Dendritic cell treated with granulocyte-macrophage colony-stimulating factor and Interleukin-4, amounts not matched to agents 40 ng/mL and 50 ng/mL, for 4 days (primary cell): ENCODE data around the gene IL12RB1.
"Not testable (repeated sequence)": the region's sequence is repeated elsewhere in the genome, so short reads cannot be mapped to it uniquely, and the experiment has no call there.

Experiments
- H3K27ac Mint-ChIP-seq: one replicate; pipeline ENCODE4 v1.8.0; 2022; ENCODE audit warnings: mild to moderate bottlenecking, mixed read lengths
- H3K27me3 Mint-ChIP-seq: one replicate; pipeline ENCODE4 v1.8.0; 2022; ENCODE audit warnings: mild to moderate bottlenecking, mixed read lengths
- H3K36me3 Mint-ChIP-seq: one replicate; pipeline ENCODE4 v1.8.0; 2022; ENCODE audit warnings: low read depth, mixed read lengths
- H3K4me1 Mint-ChIP-seq: one replicate; pipeline ENCODE4 v1.8.0; 2022; ENCODE audit warnings: low read depth, mixed read lengths
- H3K4me3 Mint-ChIP-seq: one replicate; pipeline ENCODE4 v1.8.0; 2022; ENCODE audit warnings: mild to moderate bottlenecking, moderate library complexity, mixed read lengths
- H3K9me3 Mint-ChIP-seq: one replicate; pipeline ENCODE4 v1.8.0; 2022; ENCODE audit warnings: mixed read lengths
- intact Hi-C: fragments of 100-400 bp; cut with micrococcal nuclease; formaldehyde crosslinking; loops from one replicate; pipeline ENCODE4 v1.15.0; 2022

IL12RB1 gene

DNA sequence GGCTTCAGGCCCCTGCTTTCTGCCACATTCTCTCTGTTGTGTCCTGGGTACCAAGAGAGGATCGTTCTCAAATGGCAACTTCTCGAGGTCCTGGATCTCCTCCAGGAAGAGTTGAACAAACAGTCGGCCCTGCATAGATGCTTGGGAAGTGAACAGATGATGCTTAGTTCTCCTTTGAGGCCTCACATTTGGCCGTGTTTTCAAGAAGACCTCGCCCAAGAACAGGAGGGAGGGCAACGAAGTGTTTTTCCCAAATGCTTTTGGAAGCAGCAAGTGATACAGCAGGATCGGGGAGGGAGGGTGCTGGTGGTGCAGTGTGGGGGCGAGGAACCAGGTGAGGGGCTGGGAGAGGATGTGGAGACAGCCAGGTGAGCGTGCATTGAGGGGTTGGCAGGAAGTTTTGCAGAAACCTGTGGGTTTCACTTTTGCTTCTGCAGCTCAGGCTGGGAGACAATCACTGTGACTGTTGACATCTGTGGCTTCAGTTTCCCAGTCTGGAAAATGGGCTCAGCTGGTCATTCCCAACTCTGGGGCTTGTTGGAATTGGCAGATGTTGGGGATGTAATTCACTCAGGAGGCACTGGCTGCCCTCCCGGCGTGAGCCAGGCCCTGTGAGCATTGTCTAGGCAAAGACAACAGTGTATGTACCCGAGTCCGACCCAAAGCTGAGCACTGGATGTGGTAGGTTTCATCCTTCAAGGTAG is 32.4 kb upstream of the IL12RB1 start:
- no peaks in the 10 kb centered on the region for H3K27me3 Mint-ChIP-seq
- peaks cover 68% of the 10 kb centered on the region for H3K36me3 Mint-ChIP-seq
- peak overlapping the region; percentile 60 for H3K27ac Mint-ChIP-seq
- no peaks in the 10 kb centered on the region for H3K9me3 Mint-ChIP-seq
- intact Hi-C loops = loop anchor here (5.0 kb wide), 1 partner anchor 33 kb away; the partner anchor contains the start of gene PIK3R2
- peak overlapping the region; percentile 83 for H3K4me3 Mint-ChIP-seq
- H3K4me1 Mint-ChIP-seq = peaks cover 67% of the 10 kb centered on the region

DNA sequence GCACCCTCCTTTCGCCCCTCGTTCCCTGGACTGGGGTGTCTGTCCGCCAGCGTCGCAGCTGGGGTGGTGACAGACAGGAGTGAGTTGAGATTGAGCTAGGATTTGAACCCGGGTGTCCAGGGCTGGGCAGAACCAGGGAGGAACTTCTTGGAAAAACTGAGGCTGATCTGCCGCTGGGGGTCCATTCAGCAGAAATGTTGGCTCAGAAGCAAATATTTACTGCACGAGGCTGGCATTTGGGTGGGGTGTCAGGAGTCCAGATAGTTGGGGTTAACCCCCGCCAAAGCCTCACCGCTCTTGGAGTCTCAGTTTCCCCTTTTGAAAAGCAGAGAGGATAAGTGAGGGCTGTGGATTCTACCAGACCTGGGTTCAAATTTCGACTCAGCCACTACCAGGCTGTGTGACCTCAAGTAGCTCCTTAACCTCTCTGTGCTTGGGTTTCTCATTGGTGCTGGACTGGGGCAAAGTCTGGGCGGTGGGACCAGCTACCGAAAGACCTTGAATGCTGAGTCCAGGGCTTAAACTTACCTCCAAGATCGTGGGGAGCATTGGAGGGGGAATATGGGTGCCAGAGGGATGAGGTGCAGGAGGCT is 31.8 kb upstream of the IL12RB1 start:
- Mint-ChIP-seq H3K4me1 (peaks cover 65% of the 10 kb centered on the region), H3K27me3 (no peaks in the 10 kb centered on the region), H3K9me3 (no peaks in the 10 kb centered on the region), H3K36me3 (peaks cover 68% of the 10 kb centered on the region), H3K4me3 (peak overlapping the region; percentile 83), H3K27ac (peak overlapping the region; percentile 76)
- intact Hi-C loops = loop anchor here (5.0 kb wide), 1 partner anchor 34 kb away; the partner anchor contains the start of gene PIK3R2

DNA sequence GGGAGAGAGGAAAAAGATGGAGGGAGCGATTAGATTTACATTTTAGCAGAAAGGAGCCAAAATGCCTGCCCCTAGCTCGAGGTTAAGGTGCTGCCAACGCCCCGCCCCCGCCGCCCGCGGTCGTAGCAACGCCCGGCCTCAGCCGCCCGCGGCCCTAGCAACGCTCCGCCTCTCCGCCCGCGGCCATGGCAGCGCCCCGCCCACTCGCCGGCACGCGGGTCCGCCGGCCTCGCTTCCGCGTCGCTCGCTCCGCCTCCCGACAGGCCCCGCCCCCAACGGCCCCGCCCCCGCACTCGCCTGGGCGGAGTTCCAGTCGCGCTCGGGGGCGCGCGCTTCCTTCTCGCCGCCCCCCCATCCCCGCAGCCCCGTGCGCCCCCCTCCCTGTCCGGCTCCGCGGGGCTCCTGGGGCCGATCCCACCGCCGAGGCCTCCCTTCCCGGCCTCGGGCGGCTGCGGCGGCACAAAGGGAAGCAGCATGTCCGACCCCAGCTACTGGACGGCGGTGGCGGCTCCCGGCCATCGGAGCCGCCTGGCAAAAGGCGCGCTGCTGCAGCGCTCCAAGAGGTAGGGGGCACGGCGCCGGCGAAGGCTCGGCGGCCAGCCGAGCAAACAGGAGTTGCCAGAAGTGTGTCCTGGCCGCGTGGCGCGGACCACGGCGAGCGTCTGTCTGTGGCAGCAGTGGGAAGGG is 31.1 kb upstream of the IL12RB1 start:
- Mint-ChIP-seq H3K27ac (peak overlapping the region; percentile 76), H3K36me3 (peaks cover 68% of the 10 kb centered on the region), H3K9me3 (no peaks in the 10 kb centered on the region), H3K4me1 (peaks cover 65% of the 10 kb centered on the region), H3K27me3 (no peaks in the 10 kb centered on the region), H3K4me3 (peak overlapping the region; percentile 83)
- intact Hi-C loops = loop anchor here (5.0 kb wide), 1 partner anchor 34 kb away; the partner anchor contains the start of gene PIK3R2

DNA sequence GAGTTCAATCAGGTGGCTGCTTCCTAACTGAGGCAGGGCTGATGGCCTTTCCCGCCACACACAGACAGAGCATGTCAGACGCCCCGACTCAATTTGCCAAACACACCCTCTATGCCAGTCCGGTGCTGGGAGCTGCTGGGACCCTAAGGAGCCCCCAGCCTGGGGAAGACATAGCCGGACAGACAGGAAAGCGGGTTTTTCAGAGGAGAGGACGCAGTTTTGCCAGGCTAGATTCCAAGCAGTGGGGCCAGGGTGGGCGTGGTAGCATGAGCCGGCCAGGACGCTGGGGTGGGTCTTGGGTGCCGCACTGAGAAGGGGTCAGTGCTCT is 30.6 kb upstream of the IL12RB1 start:
- peak overlapping the region; percentile 69 for H3K4me3 Mint-ChIP-seq
- H3K27ac Mint-ChIP-seq = peak overlapping the region; percentile 76
- intact Hi-C loops = loop anchor here (5.0 kb wide), 1 partner anchor 35 kb away; the partner anchor contains the start of gene PIK3R2

DNA sequence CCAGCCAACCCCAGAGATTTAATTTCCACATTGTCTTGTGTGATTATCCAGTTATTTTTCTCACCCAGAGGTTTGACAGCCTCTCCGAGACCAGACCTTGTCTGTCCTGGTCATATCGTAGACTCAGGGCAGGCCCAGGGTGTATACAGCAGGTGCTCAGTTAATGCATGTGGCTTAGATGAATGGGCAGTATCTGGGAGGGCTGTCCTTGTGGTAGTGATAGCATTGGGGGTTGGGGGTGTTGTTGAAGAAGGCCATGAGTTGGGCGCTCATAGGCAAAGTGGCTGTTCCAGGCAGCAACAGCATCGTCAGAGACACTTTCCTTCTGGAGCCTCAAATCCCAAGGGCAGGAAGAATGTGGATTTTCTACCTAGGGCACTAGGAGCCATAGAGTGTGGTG is 27.7 kb upstream of the IL12RB1 start:
- Mint-ChIP-seq H3K4me1 (peaks cover 72% of the 10 kb centered on the region), H3K27ac (no peak overlapping the region), H3K9me3 (no peaks in the 10 kb centered on the region), H3K36me3 (peaks cover 55% of the 10 kb centered on the region), H3K4me3 (no peak overlapping the region), H3K27me3 (no peaks in the 10 kb centered on the region)
- intact Hi-C loops = loop anchor here (5.0 kb wide), 1 partner anchor 53 kb away; no protein-coding TSS in a partner anchor

More for the DNA sequence above, 30.6 kb upstream of the IL12RB1 start:
- Mint-ChIP-seq H3K9me3 (no peaks in the 10 kb centered on the region), H3K36me3 (peaks cover 63% of the 10 kb centered on the region), H3K27me3 (no peaks in the 10 kb centered on the region), H3K4me1 (peaks cover 65% of the 10 kb centered on the region)

DNA sequence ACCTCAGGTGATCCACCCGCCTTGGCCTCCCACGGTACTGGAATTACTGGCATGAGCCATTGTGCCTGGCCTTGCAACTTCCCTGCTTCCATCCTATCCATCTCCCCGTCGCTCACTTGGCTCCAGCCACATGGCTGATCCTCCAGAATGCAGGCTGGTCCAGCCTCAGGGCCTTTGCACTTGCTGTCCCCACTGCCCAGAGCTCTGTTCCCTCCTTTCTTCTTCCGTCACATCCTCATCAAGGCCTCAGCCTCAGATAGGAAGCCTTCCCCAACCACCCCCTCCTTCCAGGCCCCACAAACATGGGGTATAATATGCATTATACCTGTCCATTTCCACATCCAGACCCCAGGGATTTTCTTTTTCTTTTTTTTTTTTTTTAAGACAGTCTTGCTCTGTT is 27.1 kb upstream of the IL12RB1 start:
- no peak overlapping the region for H3K27ac Mint-ChIP-seq
- intact Hi-C loops = loop anchor here (5.0 kb wide), 1 partner anchor 53 kb away; no protein-coding TSS in a partner anchor
- peaks cover 49% of the 10 kb centered on the region for H3K36me3 Mint-ChIP-seq
- peaks cover 72% of the 10 kb centered on the region for H3K4me1 Mint-ChIP-seq
- H3K9me3 Mint-ChIP-seq = no peaks in the 10 kb centered on the region
- H3K27me3 Mint-ChIP-seq = no peaks in the 10 kb centered on the region
- no peak overlapping the region for H3K4me3 Mint-ChIP-seq

DNA sequence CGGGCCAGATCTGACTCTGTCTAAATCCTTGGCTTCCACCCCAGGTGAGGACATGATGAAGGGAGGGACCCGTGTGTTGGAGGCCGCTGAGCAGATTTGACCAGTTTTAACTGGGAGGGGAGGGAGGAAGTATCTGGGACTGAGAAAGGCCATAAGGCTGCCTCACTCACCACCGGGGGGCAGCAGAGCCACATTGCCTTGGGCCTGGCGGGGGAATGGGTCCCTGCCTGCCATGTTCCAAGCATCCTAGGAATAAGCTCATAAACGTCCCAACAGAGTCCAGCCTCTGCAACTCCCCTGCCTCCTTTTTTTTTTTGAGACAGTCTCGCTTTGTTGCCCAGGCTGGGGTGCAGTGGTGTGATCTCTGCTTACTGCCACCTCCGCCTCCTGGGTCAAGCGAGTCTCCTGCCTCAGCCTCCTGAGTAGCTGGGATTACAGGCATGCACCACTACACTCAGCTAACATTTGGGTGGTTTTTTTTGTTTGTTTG is 26.3 kb upstream of the IL12RB1 start:
- Mint-ChIP-seq H3K27ac (no peak overlapping the region), H3K4me1 (peaks cover 72% of the 10 kb centered on the region), H3K36me3 (peaks cover 49% of the 10 kb centered on the region), H3K9me3 (no peaks in the 10 kb centered on the region), H3K4me3 (no peak overlapping the region), H3K27me3 (no peaks in the 10 kb centered on the region)
- intact Hi-C loops = loop anchor here (5.0 kb wide), 1 partner anchor 54 kb away; no protein-coding TSS in a partner anchor

DNA sequence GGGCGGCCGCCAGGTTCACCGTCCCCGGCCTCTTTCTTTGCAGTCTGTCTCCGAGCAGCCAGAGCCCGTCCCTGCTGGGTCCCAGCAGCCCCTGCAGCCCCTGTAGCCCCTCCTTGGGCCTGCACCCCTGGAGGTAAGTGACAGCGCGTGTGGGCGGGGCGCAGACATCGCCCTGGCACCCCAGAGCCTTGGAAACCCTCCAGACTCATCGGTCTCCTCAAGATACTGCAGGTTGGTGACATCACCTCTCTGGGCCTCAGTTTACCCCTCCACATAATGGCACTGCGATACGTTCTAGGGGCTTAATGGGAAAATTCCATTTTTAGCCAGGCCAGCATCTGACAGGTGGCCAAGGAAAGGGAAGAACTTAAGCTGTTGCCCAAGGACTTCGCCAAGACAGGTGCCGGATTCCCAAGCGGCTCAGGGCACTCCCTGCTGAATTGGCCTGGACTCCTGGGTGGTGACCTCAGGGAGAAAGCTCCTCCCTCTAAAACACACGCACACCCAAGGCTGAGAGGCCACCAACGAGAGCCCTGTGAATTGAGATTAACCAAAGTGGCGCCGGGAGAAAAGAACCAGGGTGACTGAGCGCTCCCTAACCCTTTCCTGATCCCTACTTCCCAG is 24.0 kb upstream of the IL12RB1 start:
- Mint-ChIP-seq H3K36me3 (peaks cover 46% of the 10 kb centered on the region), H3K9me3 (no peaks in the 10 kb centered on the region), H3K4me1 (peaks cover 70% of the 10 kb centered on the region), H3K27ac (peak overlapping the region; percentile 71), H3K27me3 (no peaks in the 10 kb centered on the region), H3K4me3 (peak overlapping the region; percentile 74)
- intact Hi-C loops = loop anchor here (5.0 kb wide), 1 partner anchor 57 kb away; no protein-coding TSS in a partner anchor

DNA sequence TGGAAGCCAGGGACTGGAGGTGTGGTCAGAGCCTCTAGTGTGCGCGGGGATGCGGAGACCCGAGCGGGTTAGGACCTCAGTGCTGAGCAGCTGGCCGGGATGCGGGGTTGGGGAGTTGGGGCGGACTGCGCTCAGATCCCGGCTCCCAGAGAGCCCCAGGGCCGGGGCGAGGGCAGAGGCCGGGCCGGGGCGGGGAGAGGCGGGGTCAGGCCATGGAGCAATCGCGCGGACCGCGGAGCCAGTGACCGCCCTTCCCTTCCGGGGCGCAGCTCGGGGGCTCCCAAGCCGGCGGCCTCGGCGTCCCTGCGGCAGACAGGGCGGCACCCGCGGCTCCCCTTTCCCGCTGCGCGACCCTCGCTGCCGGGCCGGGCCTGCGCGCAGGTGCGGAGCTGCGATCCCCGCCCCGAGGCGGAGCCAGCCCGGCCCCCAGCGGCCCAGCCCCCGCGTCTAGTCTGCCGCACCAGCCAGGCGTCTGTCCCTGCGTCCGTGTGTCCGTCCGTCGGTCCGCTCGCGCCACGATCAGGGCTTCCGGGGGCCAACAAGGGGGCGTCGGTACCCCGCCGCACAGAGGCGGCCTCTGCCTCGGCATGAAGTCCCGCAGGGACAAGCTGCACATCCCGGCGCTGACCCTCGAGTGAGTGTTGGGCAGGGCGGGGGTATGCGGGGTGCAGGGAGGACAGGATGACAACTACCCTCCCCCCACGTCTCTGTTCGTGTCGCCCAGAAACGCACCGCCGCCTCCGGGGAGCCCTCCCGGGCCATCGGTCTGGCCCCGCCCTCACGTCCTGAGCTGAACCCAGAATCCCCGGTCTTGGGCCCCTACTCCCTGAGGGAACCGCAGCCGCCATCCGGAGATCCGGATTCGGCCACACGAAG is 23.2 kb upstream of the IL12RB1 start:
- peak overlapping the region; percentile 71 for H3K27ac Mint-ChIP-seq

DNA sequence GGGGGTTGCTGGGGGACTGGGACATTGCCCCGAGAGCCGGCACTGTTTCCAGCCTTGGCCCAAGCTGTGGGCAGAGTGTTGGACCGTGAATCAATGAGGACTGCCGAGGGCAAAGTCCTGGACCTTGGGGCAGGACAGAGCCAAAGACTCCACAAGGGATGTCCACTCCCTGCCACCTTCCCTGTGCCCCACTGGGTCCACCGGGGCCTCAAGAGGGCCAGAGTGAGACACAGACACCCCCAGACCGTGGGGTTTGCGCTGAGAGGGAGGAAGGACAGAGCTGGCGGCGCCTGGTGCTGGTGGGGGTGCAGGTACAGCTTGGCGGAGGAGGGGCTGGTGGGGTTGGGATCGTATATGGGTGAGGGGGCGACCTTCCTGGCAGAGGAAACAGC is 22.6 kb upstream of the IL12RB1 start:
- no peaks in the 10 kb centered on the region for H3K9me3 Mint-ChIP-seq
- H3K27me3 Mint-ChIP-seq = no peaks in the 10 kb centered on the region
- intact Hi-C loops = no loop called here
- H3K36me3 Mint-ChIP-seq = peaks cover 32% of the 10 kb centered on the region
- peak overlapping the region; percentile 71 for H3K27ac Mint-ChIP-seq
- peak overlapping the region; percentile 74 for H3K4me3 Mint-ChIP-seq
- H3K4me1 Mint-ChIP-seq = peaks cover 64% of the 10 kb centered on the region

More for the DNA sequence above, 23.2 kb upstream of the IL12RB1 start:
- peaks cover 63% of the 10 kb centered on the region for H3K4me1 Mint-ChIP-seq
- peaks cover 39% of the 10 kb centered on the region for H3K36me3 Mint-ChIP-seq
- H3K4me3 Mint-ChIP-seq = peak overlapping the region; percentile 74
- no peaks in the 10 kb centered on the region for H3K9me3 Mint-ChIP-seq
- H3K27me3 Mint-ChIP-seq = no peaks in the 10 kb centered on the region
- intact Hi-C loops = loop anchor here (5.0 kb wide), 1 partner anchor 57 kb away; no protein-coding TSS in a partner anchor

DNA sequence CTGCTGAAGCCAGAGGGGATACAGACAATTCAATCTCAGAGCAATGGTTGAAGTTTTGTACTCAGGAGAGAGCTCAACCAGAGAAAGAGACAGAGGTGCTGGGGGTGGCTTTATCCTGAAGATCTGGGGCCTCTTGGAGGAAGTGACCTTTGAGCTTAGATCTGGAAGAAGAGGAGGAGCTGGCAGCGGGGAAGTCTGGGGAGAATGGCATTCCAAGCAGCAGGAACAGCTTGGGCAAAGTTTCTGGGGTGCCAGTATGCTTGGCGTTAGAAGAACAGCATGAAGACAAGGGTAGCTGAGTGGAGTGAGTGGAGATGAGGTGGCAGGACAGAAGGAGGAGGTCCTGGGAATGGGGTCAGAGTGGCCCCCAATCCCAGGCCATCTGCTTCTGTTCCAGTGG is 22.2 kb upstream of the IL12RB1 start:
- Mint-ChIP-seq H3K9me3 (no peaks in the 10 kb centered on the region), H3K36me3 (peaks cover 28% of the 10 kb centered on the region), H3K4me3 (peak overlapping the region; percentile 74), H3K27me3 (no peaks in the 10 kb centered on the region), H3K4me1 (peaks cover 63% of the 10 kb centered on the region), H3K27ac (peak overlapping the region; percentile 71)
- intact Hi-C loops = no loop called here

DNA sequence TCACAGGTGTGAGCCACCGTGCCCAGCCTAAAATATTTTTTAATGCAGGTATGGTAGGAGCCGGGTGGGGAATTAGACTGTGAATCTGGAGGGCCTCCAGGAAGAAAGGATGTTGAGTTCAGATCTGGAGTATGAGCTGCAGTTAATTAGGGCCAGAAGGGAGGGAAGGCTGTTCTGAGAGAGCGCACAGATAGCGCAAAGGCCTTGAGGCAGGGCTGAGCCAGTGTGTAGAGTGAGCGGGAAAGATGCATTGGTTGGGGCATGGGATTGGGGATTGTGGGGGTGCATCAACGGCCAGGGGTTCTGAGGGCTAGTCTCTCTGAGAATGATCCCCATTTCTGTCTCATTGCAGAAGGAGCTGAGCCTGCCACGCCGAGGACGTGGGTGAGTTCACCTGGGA is 20.5 kb upstream of the IL12RB1 start:
- Mint-ChIP-seq H3K27me3 (no peaks in the 10 kb centered on the region), H3K9me3 (no peaks in the 10 kb centered on the region), H3K27ac (no peak overlapping the region), H3K36me3 (peaks cover 16% of the 10 kb centered on the region), H3K4me3 (no peak overlapping the region), H3K4me1 (peaks cover 52% of the 10 kb centered on the region)
- intact Hi-C loops = no loop called here

DNA sequence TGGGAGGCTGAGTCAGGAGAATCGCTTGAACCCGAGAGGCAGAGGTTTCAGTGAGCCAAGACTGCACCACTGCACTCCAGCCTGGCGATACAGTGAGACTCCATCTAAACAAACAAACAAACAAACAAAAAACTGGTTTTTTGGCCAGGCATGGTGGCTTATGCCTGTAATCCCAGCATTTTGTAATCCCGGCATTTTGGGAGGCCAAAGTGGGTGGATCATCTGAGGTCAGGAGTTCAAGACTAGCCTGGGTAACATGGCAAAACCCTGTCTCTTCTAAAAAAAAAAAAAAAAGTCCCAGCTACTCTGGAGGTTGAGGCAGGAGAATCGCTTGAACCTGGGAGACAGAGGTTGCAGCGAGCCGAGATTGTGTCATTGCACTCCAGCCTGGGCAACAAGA is 18.5 kb upstream of the IL12RB1 start:
- H3K27me3 Mint-ChIP-seq, intact Hi-C loops, H3K36me3 Mint-ChIP-seq, H3K4me3 Mint-ChIP-seq, H3K9me3 Mint-ChIP-seq, H3K27ac Mint-ChIP-seq: not testable (repeated sequence)
- H3K4me1 Mint-ChIP-seq = peaks cover 45% of the 10 kb centered on the region
